Cardiac muscle cell (in vitro differentiated cells and primary cell): ENCODE measurements around the gene NRF1. TPM values are rescaled to one million over a fixed set of nuclear protein-coding genes. Genes with fewer than 3 reads are reported as not detected.
"Not testable (repeated sequence)": the region's sequence is repeated elsewhere in the genome, so short reads cannot be mapped to it uniquely, and the experiment has no call there.

Experiments
- DNase-seq, 2 donors: peaks; one replicate each; pipeline versions ENCODE4 v3.0.0 to v3.0.0-alpha.2; 2010 to 2017; ENCODE audit warnings: low read depth in 1 of 2, low spot score in 1 of 2
- H3K27ac ChIP-seq: fragments of 200-600 bp; sonication (generic); 2 replicates; pipeline ENCODE4 v1.5.1; 2016
- H3K27me3 ChIP-seq: fragments of 200-600 bp; sonication (generic); 2 replicates; pipeline ENCODE4 v1.6.0; 2016; ENCODE audit warnings: control low read depth
- H3K36me3 ChIP-seq: fragments of 200-600 bp; sonication (generic); 2 replicates; pipeline ENCODE4 v1.5.1; 2016; ENCODE audit warnings: control low read depth
- H3K4me1 ChIP-seq: fragments of 200-600 bp; sonication (generic); 2 replicates; pipeline ENCODE4 v1.8.1; 2017; ENCODE audit warnings: low read depth, mild to moderate bottlenecking, mixed run types
- H3K4me3 ChIP-seq: fragments of 200-600 bp; sonication (generic); 2 replicates; pipeline ENCODE4 v1.5.1; 2016; ENCODE audit warnings: mild to moderate bottlenecking
- H3K9me3 ChIP-seq: fragments of 200-600 bp; sonication (generic); 2 replicates; pipeline ENCODE4 v1.5.1; 2017; ENCODE audit warnings: low read depth, mild to moderate bottlenecking, control low read depth
- polyA plus RNA-seq: library from polyadenylated mRNA; unstranded; fragments of >200 nt; fragmentation: Nextera tagmentation; extraction: Ambion mirVana; gene quantifications from 2 replicates; pipeline ENCODE4 v1.2.1, GENCODE V29; 2016
- total RNA-seq: library from RNA; depleted of rRNA; stranded (reverse); fragments of >200 nt; gene quantifications from 2 replicates; pipeline ENCODE4 v1.2.3, GENCODE V29; 2016
- TF ChIP-seq, protein P1 (sequence below): IDR thresholded peaks from 2 replicates; pipeline ENCODE4 v1.5.1; 2012; ENCODE audit warnings: low read depth, mild to moderate bottlenecking, low read length

Gene NRF1
- 9.3 and 9.5 TPM in 2 replicates for total RNA-seq
- polyA plus RNA-seq, result 12.3 and 15.3 TPM in 2 replicates

DNA sequence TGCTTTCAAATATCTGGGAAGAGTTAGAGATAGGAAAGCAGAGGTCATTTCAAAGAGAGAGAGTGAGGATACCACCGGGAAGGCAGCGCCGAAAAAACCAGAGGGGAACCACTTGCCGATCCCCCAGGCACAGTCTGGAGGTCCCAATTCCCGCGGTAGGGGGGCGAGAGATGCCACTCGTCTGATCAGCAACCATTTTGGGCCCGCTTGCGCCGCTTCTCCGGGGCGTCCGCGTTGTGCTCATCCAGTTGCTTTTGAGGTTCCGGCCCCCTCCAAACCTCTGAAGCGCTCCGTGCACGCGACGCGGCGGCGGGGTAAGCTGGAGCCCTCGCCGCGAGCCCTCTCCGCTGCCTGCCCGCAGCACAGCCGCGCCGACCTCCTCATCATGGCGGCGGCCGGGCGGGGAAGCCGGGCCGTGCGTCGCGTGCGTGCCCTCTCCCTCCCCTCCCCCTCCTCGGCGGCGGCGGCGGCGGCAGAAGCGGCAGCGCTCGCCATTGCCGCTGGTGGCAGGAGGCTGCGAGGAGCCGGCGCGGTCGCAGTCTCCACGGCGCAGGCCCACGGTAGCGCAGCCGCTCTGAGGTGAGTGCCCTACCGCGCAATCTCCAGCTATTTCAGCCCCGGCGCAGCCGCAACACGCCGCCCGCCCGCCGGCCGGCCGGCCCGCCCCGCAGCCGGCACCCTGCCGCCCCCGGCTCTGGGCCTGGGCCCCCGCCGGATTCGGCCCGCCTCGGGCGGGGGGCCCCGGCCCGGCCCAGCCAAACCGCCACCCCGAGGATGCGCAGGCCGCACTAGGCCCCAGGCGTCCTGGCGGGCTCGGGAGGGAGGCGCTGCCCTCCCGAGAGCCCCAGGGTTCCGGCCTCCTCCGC is at the start of gene NRF1:
NRF1 (plus strand) TSS at position 475 of the 866 bp plus-strand sequence. CDS start 45,632 bp downstream, outside the sequence.
- Histone ChIP-seq H3K4me1 (peaks cover 4% of the 10 kb centered on the region), H3K36me3 (no peaks in the 10 kb centered on the region), H3K4me3 (peak within 1 kb of the TSS; percentile 64), H3K9me3 (no peaks in the 10 kb centered on the region), H3K27me3 (no peaks in the 10 kb centered on the region), H3K27ac (peak within 1 kb of the TSS; percentile 95)
- TF ChIP-seq, protein P1, sequence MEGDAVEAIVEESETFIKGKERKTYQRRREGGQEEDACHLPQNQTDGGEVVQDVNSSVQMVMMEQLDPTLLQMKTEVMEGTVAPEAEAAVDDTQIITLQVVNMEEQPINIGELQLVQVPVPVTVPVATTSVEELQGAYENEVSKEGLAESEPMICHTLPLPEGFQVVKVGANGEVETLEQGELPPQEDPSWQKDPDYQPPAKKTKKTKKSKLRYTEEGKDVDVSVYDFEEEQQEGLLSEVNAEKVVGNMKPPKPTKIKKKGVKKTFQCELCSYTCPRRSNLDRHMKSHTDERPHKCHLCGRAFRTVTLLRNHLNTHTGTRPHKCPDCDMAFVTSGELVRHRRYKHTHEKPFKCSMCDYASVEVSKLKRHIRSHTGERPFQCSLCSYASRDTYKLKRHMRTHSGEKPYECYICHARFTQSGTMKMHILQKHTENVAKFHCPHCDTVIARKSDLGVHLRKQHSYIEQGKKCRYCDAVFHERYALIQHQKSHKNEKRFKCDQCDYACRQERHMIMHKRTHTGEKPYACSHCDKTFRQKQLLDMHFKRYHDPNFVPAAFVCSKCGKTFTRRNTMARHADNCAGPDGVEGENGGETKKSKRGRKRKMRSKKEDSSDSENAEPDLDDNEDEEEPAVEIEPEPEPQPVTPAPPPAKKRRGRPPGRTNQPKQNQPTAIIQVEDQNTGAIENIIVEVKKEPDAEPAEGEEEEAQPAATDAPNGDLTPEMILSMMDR, result peak; percentile 2
- DNase-seq, result peak; percentile 95 to 96

DNA sequence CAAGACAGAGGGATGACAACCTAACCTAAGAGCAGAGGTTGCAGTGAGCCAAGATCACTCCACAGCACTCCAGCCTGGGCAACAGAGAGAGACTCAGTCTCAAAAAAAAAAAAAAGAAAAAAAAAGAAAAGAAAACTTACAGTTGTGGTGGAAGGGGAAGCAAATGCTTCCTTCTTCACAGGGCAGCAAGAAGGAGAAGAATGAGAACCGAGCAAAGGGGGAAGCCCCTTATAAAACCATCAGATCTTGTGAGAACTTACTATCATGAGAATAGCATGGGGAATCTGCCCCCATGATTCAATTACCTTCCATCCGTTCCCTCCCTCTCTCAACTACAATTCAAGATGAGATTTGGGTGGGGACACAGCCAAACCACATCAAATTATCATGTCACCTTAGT is 45.2 kb upstream of the NRF1 start:
- not testable (repeated sequence) for H3K27ac ChIP-seq, H3K36me3 ChIP-seq, DNase-seq, H3K4me1 ChIP-seq, H3K9me3 ChIP-seq, H3K4me3 ChIP-seq, H3K27me3 ChIP-seq

DNA sequence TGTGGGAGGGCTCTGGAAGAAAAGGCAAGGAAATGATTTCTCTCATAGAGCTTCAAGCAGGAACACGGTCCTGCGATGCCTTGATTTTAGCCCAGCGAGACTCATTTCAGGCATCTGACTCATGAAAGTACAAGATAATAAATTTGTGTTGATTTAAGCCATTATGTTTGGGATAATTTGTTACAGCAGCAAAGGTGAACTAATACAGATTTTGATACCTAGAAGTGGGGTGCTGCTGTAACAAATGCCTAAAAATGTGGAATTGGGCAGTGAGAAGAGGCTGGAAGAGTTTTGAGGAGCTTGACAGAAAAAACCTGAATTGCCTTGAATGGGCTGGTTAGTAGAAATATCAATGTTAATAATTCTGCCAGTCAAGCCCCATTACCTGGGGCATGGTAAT is 44.1 kb upstream of the NRF1 start:
- H3K27ac ChIP-seq, result no peak overlapping the region
- TF ChIP-seq, protein P1, result no peak
- H3K4me3 ChIP-seq, result no peak overlapping the region
- H3K4me1 ChIP-seq, result no peaks in the 10 kb centered on the region
- DNase-seq, result no peak
- H3K9me3 ChIP-seq, result no peaks in the 10 kb centered on the region
- no peaks in the 10 kb centered on the region for H3K27me3 ChIP-seq
- no peaks in the 10 kb centered on the region for H3K36me3 ChIP-seq

DNA sequence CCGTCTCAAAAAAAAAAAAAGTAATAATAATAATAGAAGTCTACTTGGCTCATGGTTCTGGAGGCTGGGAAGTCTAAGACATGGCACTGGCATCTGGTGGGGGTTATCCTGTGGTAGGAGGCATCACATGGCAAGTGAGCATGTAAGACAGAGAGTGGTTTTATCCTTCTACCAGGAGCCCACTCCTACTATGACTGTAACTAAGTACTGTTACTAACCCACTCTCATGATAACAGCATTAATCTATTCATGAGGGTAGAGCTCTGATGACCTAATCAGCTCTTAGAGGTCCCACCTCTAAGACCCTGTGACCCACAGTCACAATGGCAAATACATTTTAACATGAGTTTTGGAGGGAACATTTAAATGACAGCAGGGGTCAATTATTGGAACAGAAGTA is 43.3 kb upstream of the NRF1 start:
- no peaks in the 10 kb centered on the region for H3K36me3 ChIP-seq
- DNase-seq, result no peak

DNA sequence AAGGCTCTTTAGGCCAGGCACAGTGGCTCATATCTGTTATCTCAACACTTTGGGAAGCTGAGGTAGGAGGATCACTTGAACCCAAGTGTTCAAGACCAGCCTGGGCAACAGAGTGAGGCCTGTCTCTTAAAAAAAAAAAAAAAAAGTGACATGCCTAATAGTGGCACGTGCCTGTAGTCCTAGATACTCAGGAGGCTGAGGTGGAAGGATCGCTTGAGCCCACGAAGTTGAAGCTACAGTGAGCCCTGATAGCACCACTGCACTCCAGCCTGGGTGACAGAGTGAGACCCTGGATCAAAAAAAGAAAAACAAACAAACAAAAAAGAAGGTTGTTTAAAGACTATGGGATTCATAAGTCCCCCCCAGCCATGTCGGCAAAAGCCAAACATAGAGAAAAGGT is 42.2 kb upstream of the NRF1 start:
- H3K9me3 ChIP-seq, result no peaks in the 10 kb centered on the region
- H3K4me1 ChIP-seq, result no peaks in the 10 kb centered on the region
- H3K27me3 ChIP-seq, result no peaks in the 10 kb centered on the region
- H3K27ac ChIP-seq, result no peak overlapping the region
- TF ChIP-seq, protein P1, result no peak
- no peak overlapping the region for H3K4me3 ChIP-seq
- no peaks in the 10 kb centered on the region for H3K36me3 ChIP-seq
- DNase-seq, result no peak

More for the DNA sequence above, 43.3 kb upstream of the NRF1 start:
- H3K27me3 ChIP-seq, result no peaks in the 10 kb centered on the region
- TF ChIP-seq, protein P1, result no peak
- H3K4me1 ChIP-seq, result no peaks in the 10 kb centered on the region
- H3K9me3 ChIP-seq, result no peaks in the 10 kb centered on the region
- no peak overlapping the region for H3K27ac ChIP-seq
- H3K4me3 ChIP-seq, result no peak overlapping the region

DNA sequence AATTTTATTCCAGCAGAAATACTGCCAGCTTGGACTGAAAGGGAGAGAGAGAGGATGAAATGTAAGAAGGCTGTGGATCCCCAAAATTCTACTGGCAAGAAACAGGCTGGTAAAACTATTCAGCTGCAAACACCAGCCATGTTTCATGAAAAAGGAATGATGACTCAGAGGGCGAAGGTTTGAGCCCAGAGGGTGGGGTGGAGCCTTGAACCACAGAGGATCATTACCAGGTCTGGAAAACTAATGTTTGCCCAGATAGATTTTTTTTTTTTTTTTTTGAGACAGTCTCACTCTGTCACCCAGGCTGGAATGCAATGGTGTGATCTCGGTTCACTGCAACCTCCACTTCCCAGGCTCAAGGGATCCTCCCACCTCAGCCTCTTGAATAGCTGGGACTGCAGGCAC is 41.7 kb upstream of the NRF1 start:
- H3K4me3 ChIP-seq, result no peak overlapping the region
- no peaks in the 10 kb centered on the region for H3K27me3 ChIP-seq
- no peaks in the 10 kb centered on the region for H3K4me1 ChIP-seq
- H3K36me3 ChIP-seq, result no peaks in the 10 kb centered on the region
- H3K9me3 ChIP-seq, result no peaks in the 10 kb centered on the region
- no peak overlapping the region for H3K27ac ChIP-seq
- TF ChIP-seq, protein P1, result no peak
- DNase-seq, result peak in 1 of 2 donors; percentile 77
